ENCODE measurements around the gene MSL1.

DNA sequence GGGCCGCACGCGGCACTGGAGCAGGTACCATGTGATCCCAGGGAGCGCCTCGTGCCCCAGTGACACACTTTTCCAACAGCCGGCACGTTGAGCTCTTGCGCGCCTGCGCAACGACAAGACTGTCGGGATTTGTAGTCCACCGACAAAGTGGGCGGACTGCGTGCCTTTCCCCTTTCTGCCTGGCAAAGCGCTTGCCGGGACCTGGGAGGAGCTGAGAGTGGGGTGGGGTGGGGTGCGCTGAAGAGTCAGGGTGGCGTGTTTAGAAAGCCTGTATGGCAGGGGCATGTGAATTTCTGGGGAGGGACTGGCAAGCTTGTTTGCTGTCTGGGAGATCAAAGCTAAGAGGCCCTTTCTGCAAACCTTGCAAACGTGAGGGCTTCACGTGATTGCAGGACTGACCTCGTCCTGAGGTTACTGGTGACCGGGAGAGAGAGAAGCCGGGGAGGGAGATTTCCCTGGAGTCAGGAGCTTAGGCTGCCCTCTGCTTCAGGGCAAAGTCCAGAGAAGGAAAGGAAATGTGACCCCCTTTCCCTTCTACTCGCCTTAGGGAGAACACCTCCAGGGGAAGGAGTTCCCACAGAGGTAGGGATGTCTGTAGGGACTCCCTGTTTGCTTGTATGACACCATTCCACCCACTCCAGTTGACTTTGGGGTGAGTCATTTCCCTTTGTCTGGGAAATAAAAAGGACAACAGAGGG, 21.0 kb upstream of the MSL1 start:
- TF ChIP-seq ZBTB7A (IDR thresholded peaks at IDR 0.05; ENCODE audit: low read depth) (no peak), CEBPB (IDR thresholded peaks at IDR 0.05) (no peak; the same call in 1 of the 2 replicates), TEAD4 (IDR thresholded peaks at IDR 0.05) (peak; percentile 28; the same call in 1 of the 2 replicates), YY1 (IDR thresholded peaks at IDR 0.05; ENCODE audit: low read depth) (no peak), RAD21 (IDR thresholded peaks at IDR 0.05; ENCODE audit: low read depth) (no peak), EP300 (IDR thresholded peaks at IDR 0.05; ENCODE audit: borderline replicate concordance) (no peak)
